HepG2 (cell line): Measurements from ENCODE around the gene NUCB1. TPM values are rescaled to one million over a fixed set of nuclear protein-coding genes. Genes with fewer than 3 reads are reported as not detected.

Experiments
- ATM ChIP-seq: fragments of 450-650 bp; IDR thresholded peaks from 2 replicates; pipeline ENCODE4 v1.7.1; 2017; ENCODE audit warnings: mild to moderate bottlenecking, borderline replicate concordance
- CBX5 ChIP-seq: sonication (generic); formaldehyde crosslinking; IDR thresholded peaks from 2 replicates; pipeline ENCODE4 v1.4.0; 2020; ENCODE audit warnings: missing genetic modification reagents, borderline replicate concordance
- DRAP1 ChIP-seq: IDR thresholded peaks from 2 replicates; pipeline ENCODE4 v1.6.1; 2016; ENCODE audit warnings: missing genetic modification reagents, missing compliant biosample characterization
- KAT8 ChIP-seq: IDR thresholded peaks from 2 replicates; pipeline ENCODE4 v1.6.1; 2016; ENCODE audit warnings: missing genetic modification reagents, missing compliant biosample characterization
- KLF12 ChIP-seq: sonication (generic); formaldehyde crosslinking; IDR thresholded peaks from 2 replicates; pipeline ENCODE4 v1.4.0; 2020; ENCODE audit warnings: missing genetic modification reagents, borderline replicate concordance
- MEIS2 ChIP-seq: sonication (generic); formaldehyde crosslinking; IDR thresholded peaks from 2 replicates; pipeline ENCODE4 v1.9.0; 2021; ENCODE audit warnings: mild to moderate bottlenecking, missing genetic modification reagents
- RARA ChIP-seq: IDR thresholded peaks from 2 replicates; pipeline ENCODE4 v1.6.1; 2016; ENCODE audit warnings: missing genetic modification reagents, missing compliant biosample characterization
- TEAD3 ChIP-seq: optimal IDR thresholded peaks from 2 replicates; pipeline ENCODE3; 2016; ENCODE audit warnings: borderline replicate concordance
- U2AF2 ChIP-seq: fragments of 200-400 bp; formaldehyde crosslinking; IDR thresholded peaks from 2 replicates; pipeline ENCODE4 v1.6.1; 2017; ENCODE audit warnings: low read depth, mild to moderate bottlenecking, low read length
- YEATS2 ChIP-seq: sonication (generic); formaldehyde crosslinking; IDR thresholded peaks from 2 replicates; pipeline ENCODE4 v1.4.0; 2020; ENCODE audit warnings: missing genetic modification reagents, borderline replicate concordance
- ZBTB34 ChIP-seq: sonication (generic); formaldehyde crosslinking; IDR thresholded peaks from 2 replicates; pipeline ENCODE4 v1.8.0; 2022; ENCODE audit warnings: mild to moderate bottlenecking, missing genetic modification reagents
- ZNF34 ChIP-seq: sonication (generic); formaldehyde crosslinking; IDR thresholded peaks from 2 replicates; pipeline ENCODE4 v1.4.0; 2020; ENCODE audit warnings: mild to moderate bottlenecking, missing genetic modification reagents, borderline replicate concordance
- ZNF382 ChIP-seq: sonication (generic); formaldehyde crosslinking; IDR thresholded peaks from 2 replicates; pipeline ENCODE4 v1.5.0; 2020; ENCODE audit warnings: missing genetic modification reagents, mild to moderate bottlenecking, borderline replicate concordance
- ZNF552 ChIP-seq: sonication (generic); formaldehyde crosslinking; IDR thresholded peaks from 2 replicates; pipeline ENCODE4 v1.9.0; 2022; ENCODE audit warnings: missing genetic modification reagents, mild to moderate bottlenecking, borderline replicate concordance
- ZNF614 ChIP-seq: IDR thresholded peaks from 2 replicates; pipeline ENCODE4 v1.6.1; 2018; ENCODE audit warnings: missing biosample characterization, missing genetic modification reagents, inconsistent platforms, borderline replicate concordance
- ZNF704 ChIP-seq: sonication (generic); formaldehyde crosslinking; IDR thresholded peaks from 2 replicates; pipeline ENCODE4 v1.8.1; 2023; ENCODE audit warnings: mild to moderate bottlenecking, inconsistent platforms, moderate library complexity, missing genetic modification reagents, borderline replicate concordance
- ZNF713 ChIP-seq: sonication (generic); formaldehyde crosslinking; IDR thresholded peaks from 2 replicates; pipeline ENCODE4 v1.4.0; 2020; ENCODE audit warnings: mild to moderate bottlenecking, missing genetic modification reagents
- ZNF878 ChIP-seq: sonication (generic); formaldehyde crosslinking; IDR thresholded peaks from 2 replicates; pipeline ENCODE4 v1.8.1; 2023; ENCODE audit warnings: mild to moderate bottlenecking, missing genetic modification reagents, moderate library complexity
- ZSCAN25 ChIP-seq: sonication (generic); formaldehyde crosslinking; IDR thresholded peaks from 2 replicates; pipeline ENCODE4 v1.8.0; 2022; ENCODE audit warnings: mild to moderate bottlenecking, missing genetic modification reagents
- polyA plus RNA-seq, 8 experiments: library from polyadenylated mRNA; depleted of rRNA in 3 of 8; stranded (reverse) in 7 of 8; unstranded in 1 of 8; fragments of >200 nt; fragmentation: Illumina TruSeq in 4 of 8; extraction: Trizol in 4 of 8; gene quantifications; 2 replicates each; pipeline versions ENCODE4 v1.2.1 to v1.2.3, GENCODE V29; 2011 to 2016; ENCODE audit warnings: low read depth in 4 of 8, missing spikeins in 1 of 8, mixed read lengths in 1 of 8; ENCODE audit not compliant: insufficient read depth in 1 of 8
- total RNA-seq, 5 experiments: library from RNA; depleted of rRNA; stranded (reverse); fragments of >200 nt; fragmentation: Illumina TruSeq; extraction: Trizol; gene quantifications; 2 replicates each; pipeline ENCODE4 v1.2.3, GENCODE V29; 2016; ENCODE audit warnings: low read depth in 1 of 5
- TF ChIP-seq, protein P1 (sequence below): sonication (generic); formaldehyde crosslinking; IDR thresholded peaks from 2 replicates; pipeline ENCODE4 v1.4.0; 2020; ENCODE audit warnings: missing genetic modification reagents; ENCODE audit errors: not compliant biosample characterization
- TF ChIP-seq, protein P2 (sequence below): sonication (generic); formaldehyde crosslinking; IDR thresholded peaks from 2 replicates; pipeline ENCODE4 v1.5.0; 2020; ENCODE audit warnings: mild to moderate bottlenecking, missing genetic modification reagents
- TF ChIP-seq, protein P3 (sequence below): sonication (generic); formaldehyde crosslinking; IDR thresholded peaks from 2 replicates; pipeline ENCODE4 v1.5.0; 2020; ENCODE audit warnings: missing genetic modification reagents

Gene NUCB1
- total and polyA plus RNA-seq, 2 of the 13 experiments (the other 11 are each of a cell fraction or from before 2014, with no cell fraction given), result 82.3 to 106 TPM

GRCh38 chr19:48907671-48908070, 7.6 kb downstream of the NUCB1 start (continued):
- TF ChIP-seq U2AF2 (no peak), YEATS2 (CRISPR knock-in tag) (0 out of 2 replicates have a peak, but pooled peaks have one; percentile 32), ZSCAN25 (peak; percentile 96), DRAP1 (CRISPR knock-in tag) (peak; percentile 31; the same call in 1 of the 2 replicates), ZNF704 (CRISPR knock-in tag) (no peak), KAT8 (CRISPR knock-in tag) (peak; percentile 49; the same call in 1 of the 2 replicates), ZBTB34 (no peak), RARA (CRISPR knock-in tag) (peak; percentile 75), KLF12 (no peak), CBX5 (0 out of 2 replicates have a peak, but pooled peaks have one; percentile 58), ZNF552 (CRISPR knock-in tag) (0 out of 2 replicates have a peak, but pooled peaks have one; percentile 43), ATM (no peak), MEIS2 (peak; percentile 41; the same call in 1 of the 2 replicates), ZNF713 (no peak), TEAD3 (CRISPR knock-in tag) (peak; percentile 97), ZNF34 (CRISPR knock-in tag) (no peak), ZNF614 (CRISPR knock-in tag) (0 out of 2 replicates have a peak, but pooled peaks have one; percentile 17), ZNF878 (CRISPR knock-in tag) (no peak), ZNF382 (CRISPR knock-in tag) (no peak)
- TF ChIP-seq, protein P1, sequence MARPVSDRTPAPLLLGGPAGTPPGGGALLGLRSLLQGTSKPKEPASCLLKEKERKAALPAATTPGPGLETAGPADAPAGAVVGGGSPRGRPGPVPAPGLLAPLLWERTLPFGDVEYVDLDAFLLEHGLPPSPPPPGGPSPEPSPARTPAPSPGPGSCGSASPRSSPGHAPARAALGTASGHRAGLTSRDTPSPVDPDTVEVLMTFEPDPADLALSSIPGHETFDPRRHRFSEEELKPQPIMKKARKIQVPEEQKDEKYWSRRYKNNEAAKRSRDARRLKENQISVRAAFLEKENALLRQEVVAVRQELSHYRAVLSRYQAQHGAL (CRISPR knock-in tag), result no peak
- TF ChIP-seq, protein P2, sequence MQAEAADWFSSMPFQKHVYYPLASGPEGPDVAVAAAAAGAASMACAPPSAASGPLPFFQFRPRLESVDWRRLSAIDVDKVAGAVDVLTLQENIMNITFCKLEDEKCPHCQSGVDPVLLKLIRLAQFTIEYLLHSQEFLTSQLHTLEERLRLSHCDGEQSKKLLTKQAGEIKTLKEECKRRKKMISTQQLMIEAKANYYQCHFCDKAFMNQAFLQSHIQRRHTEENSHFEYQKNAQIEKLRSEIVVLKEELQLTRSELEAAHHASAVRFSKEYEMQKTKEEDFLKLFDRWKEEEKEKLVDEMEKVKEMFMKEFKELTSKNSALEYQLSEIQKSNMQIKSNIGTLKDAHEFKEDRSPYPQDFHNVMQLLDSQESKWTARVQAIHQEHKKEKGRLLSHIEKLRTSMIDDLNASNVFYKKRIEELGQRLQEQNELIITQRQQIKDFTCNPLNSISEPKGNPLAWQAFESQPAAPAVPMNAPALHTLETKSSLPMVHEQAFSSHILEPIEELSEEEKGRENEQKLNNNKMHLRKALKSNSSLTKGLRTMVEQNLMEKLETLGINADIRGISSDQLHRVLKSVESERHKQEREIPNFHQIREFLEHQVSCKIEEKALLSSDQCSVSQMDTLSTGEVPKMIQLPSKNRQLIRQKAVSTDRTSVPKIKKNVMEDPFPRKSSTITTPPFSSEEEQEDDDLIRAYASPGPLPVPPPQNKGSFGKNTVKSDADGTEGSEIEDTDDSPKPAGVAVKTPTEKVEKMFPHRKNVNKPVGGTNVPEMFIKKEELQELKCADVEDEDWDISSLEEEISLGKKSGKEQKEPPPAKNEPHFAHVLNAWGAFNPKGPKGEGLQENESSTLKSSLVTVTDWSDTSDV, result no peak
- TF ChIP-seq, protein P3, sequence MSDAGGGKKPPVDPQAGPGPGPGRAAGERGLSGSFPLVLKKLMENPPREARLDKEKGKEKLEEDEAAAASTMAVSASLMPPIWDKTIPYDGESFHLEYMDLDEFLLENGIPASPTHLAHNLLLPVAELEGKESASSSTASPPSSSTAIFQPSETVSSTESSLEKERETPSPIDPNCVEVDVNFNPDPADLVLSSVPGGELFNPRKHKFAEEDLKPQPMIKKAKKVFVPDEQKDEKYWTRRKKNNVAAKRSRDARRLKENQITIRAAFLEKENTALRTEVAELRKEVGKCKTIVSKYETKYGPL (CRISPR knock-in tag), result no peak
